Stimulated activated memory B cell treated with anti-CD40 and anti-IgM and Interleukin-4, amounts not matched to agents 10 μg/mL and 1 μg/mL and 100 μg/mL, for 72 hours (primary cell): ENCODE measurements around the gene PLPP3.

Experiments
- ATAC-seq: fragments of 150-1000 bp; cut with Tn5 transposase; 2 replicates; pipeline ENCODE4 v1.10.0; 2021
- H3K27ac Mint-ChIP-seq: one replicate; pipeline ENCODE4 v1.8.0; 2022; ENCODE audit warnings: mild to moderate bottlenecking, mixed read lengths
- H3K27me3 Mint-ChIP-seq: one replicate; pipeline ENCODE4 v1.8.0; 2022; ENCODE audit warnings: mixed read lengths
- H3K36me3 Mint-ChIP-seq: one replicate; pipeline ENCODE4 v1.8.0; 2022; ENCODE audit warnings: mixed read lengths
- H3K4me1 Mint-ChIP-seq: one replicate; pipeline ENCODE4 v1.8.0; 2022; ENCODE audit warnings: mixed read lengths
- H3K4me3 Mint-ChIP-seq: one replicate; pipeline ENCODE4 v1.8.0; 2022; ENCODE audit warnings: mild to moderate bottlenecking, moderate library complexity, mixed read lengths
- H3K9me3 Mint-ChIP-seq: one replicate; pipeline ENCODE4 v1.8.0; 2022; ENCODE audit warnings: mixed read lengths

PLPP3 gene

DNA sequence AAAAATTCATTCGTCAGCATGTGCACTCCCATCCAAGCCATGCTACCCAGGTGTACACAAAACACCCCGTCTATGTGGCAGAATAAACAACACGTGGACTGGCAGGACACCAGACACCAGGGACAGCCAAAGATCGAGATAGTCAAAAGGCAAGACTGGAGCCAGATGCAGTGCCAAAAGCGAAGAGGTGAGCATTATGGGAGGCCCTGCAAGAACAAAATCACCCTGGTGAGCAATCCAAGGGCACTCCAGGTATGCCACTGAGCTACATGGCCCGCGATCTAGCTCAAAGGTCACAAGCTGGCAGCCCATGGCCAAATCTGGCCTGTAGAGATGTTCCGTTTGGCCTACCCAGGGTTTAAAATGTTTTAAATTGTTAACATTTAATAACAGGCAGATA, 33.7 kb downstream of the PLPP3 start:
- H3K27me3 Mint-ChIP-seq: no peaks in the 10 kb centered on the region
- H3K27ac Mint-ChIP-seq: no peak overlapping the region
- no peaks in the 10 kb centered on the region for H3K9me3 Mint-ChIP-seq
- H3K36me3 Mint-ChIP-seq: no peaks in the 10 kb centered on the region
- no peak overlapping the region for H3K4me3 Mint-ChIP-seq
- no peak for ATAC-seq
- peaks cover 4% of the 10 kb centered on the region for H3K4me1 Mint-ChIP-seq

DNA sequence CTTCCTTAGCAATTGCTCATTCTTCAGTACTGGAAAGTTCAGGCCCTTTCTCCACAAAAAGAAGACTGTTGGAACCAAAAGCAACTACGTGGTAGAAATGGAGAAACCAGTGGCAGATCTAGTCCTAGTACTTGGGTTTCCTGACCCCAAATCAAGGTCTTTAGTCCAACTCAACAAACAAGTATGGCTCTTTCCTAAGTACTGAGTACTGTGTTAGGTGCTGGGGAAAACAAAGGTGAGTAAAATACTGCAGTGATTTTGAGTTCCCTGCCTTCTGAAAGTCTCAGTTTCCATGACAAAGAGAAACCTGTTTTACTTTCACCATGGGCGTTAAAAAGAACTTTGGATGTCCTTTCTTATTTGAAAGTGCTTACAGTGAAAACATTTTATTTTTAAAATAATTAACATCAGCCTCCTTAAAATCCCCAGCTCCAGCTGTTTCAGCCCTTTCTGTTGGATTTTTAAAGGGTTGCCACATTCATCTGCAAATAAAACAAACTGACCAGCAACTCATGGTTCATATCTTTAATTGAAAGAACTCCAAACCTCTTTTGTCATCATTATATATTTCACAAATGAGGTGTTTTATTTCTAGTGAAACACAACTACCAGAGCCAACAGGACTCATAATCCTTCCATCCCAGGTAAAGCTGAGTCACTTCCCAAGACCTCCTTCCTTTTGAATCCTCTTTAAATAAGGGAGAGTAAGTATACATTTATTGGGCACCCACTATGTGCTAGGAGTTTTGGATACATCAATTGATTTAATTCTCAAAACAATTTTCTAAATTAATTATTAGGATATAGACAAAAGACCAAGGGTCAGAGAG, 35.4 kb downstream of the PLPP3 start:
- Mint-ChIP-seq H3K4me1 (peaks cover 4% of the 10 kb centered on the region), H3K27ac (no peak overlapping the region), H3K4me3 (no peak overlapping the region), H3K9me3 (no peaks in the 10 kb centered on the region), H3K27me3 (no peaks in the 10 kb centered on the region), H3K36me3 (no peaks in the 10 kb centered on the region)
- ATAC-seq: no peak

DNA sequence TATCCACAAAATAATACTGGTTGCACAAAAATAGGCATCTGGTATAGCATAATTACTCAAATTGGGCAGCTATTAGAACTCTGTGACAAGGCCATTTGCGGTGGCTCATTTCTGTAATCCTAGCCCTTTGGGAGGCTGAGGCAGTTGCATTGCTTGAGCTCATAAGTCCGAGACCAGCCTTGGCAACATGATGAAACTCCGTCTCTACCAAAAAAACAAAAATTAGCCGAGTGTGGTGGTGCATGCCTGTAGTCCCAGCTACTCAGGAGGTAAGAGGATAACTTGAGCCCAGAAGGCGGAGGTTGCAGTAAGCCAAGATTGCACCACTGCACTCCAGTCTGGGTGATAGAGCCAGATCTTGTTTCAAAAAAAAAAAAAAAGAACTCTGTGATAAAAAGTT, 36.7 kb downstream of the PLPP3 start:
- H3K36me3 Mint-ChIP-seq: no peaks in the 10 kb centered on the region
- no peak overlapping the region for H3K4me3 Mint-ChIP-seq
- H3K27me3 Mint-ChIP-seq: no peaks in the 10 kb centered on the region
- H3K9me3 Mint-ChIP-seq: no peaks in the 10 kb centered on the region
- ATAC-seq: no peak
- H3K27ac Mint-ChIP-seq: no peak overlapping the region
- peaks cover 4% of the 10 kb centered on the region for H3K4me1 Mint-ChIP-seq

DNA sequence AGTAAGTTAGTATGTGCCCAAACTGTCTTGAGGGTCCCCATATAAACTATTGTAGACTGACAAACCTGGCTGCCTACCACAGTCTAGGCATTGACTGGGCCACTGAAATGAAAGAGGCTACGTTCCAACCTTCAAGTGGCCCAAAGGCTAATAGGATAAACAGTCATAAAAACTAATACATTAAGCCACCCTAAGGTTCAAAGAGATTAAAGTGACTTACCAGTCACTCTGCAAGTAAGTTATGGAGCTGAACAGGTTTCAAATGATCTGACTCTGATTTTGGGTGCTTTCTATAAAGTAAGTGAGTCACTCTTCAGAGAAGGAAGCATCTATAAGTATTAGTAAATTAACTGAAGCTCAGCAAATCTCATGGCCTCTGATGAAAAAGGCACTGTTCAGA, 38.0 kb downstream of the PLPP3 start:
- Mint-ChIP-seq H3K9me3 (no peaks in the 10 kb centered on the region), H3K36me3 (no peaks in the 10 kb centered on the region), H3K27ac (no peak overlapping the region), H3K4me1 (peaks cover 4% of the 10 kb centered on the region), H3K27me3 (no peaks in the 10 kb centered on the region), H3K4me3 (no peak overlapping the region)
- ATAC-seq: no peak

DNA sequence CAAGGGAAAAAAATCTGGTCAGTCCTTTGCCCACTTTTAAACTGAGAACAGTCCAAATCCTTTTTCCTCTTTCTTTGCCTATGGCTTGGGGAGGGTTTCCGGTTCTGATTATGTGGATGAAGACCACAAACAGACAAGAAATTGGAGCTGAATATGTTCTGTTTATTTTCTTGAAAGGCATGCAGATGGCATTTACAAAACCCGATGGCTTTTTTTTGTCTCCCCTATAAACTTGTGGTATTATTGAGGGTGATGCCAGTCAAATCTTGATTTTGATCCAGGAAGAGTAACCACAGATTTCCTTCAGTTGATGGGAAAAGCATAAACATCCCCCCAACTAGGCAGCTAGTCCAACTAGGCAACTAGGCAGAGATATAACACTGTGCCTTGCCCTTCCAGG, 38.9 kb downstream of the PLPP3 start:
- H3K27me3 Mint-ChIP-seq: no peaks in the 10 kb centered on the region
- H3K36me3 Mint-ChIP-seq: no peaks in the 10 kb centered on the region
- H3K4me3 Mint-ChIP-seq: no peak overlapping the region
- no peak for ATAC-seq
- H3K9me3 Mint-ChIP-seq: no peaks in the 10 kb centered on the region
- H3K4me1 Mint-ChIP-seq: peaks cover 4% of the 10 kb centered on the region
- no peak overlapping the region for H3K27ac Mint-ChIP-seq

DNA sequence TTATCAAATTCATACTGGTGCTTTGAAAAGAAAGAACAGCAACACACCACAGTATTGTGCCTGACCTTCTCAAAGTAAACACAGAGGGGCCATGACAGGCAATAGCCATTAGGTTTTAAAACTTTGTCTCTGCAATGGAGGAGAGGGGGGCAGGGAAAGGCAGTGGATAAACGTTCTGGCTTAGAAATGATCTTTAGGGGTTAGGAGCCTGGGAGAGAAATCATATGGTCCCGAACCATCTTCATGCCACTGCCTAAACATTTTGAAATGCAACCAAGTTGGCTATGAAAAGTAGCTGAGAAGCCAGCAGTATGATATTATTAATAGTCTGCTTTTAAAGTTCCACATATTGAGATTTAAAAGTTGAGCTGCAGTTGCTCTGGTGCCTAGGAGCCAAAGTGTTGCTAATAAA, 39.8 kb downstream of the PLPP3 start:
- Mint-ChIP-seq H3K27me3 (no peaks in the 10 kb centered on the region), H3K9me3 (no peaks in the 10 kb centered on the region), H3K27ac (no peak overlapping the region), H3K4me3 (no peak overlapping the region), H3K4me1 (no peaks in the 10 kb centered on the region), H3K36me3 (peaks cover 2% of the 10 kb centered on the region)
- ATAC-seq: no peak

DNA sequence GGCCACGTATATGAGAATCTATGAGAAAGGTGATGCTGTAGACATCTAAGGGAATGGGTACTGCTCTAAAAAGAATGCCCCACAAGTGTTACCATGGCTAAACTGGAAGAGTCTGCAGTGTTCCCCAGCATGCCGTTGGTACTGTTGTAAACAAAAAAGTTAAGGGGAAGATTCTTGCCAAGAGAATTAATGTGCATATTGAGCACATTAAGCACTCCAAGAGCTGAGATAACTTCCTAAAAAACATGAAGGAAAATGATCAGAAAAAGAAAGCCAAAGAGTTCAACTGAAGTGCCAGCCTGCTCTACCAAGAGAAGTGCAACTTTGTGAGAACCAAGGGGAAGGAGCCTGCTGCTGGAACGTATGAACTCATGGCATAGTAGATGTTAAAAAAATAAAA, 40.8 kb downstream of the PLPP3 start:
- Mint-ChIP-seq H3K9me3 (no peaks in the 10 kb centered on the region), H3K4me1 (no peaks in the 10 kb centered on the region), H3K36me3 (peaks cover 7% of the 10 kb centered on the region), H3K27ac (no peak overlapping the region), H3K4me3 (no peak overlapping the region), H3K27me3 (no peaks in the 10 kb centered on the region)
- ATAC-seq: no peak

DNA sequence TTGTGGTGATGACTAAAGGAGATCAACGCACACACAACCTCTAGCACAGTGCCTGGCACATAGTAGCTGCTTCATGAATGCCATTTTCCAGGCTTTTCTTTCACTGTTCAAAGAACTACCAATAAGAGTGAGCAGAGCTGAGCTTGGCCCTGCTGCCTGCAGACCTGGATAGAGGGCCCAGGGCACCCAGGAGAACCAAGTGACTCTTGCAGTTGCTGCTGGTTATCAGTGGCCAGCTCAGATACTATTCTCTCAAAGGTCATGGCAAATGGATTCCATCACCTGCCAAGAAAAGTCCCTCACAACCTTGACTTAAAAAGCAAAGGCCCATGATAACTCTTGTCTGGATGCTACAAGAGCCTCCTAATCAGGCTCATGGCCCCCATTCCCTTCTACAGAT, 41.7 kb downstream of the PLPP3 start:
- Mint-ChIP-seq H3K9me3 (no peaks in the 10 kb centered on the region), H3K27me3 (no peaks in the 10 kb centered on the region), H3K4me3 (no peak overlapping the region), H3K27ac (no peak overlapping the region), H3K36me3 (peaks cover 7% of the 10 kb centered on the region), H3K4me1 (no peaks in the 10 kb centered on the region)
- no peak for ATAC-seq

DNA sequence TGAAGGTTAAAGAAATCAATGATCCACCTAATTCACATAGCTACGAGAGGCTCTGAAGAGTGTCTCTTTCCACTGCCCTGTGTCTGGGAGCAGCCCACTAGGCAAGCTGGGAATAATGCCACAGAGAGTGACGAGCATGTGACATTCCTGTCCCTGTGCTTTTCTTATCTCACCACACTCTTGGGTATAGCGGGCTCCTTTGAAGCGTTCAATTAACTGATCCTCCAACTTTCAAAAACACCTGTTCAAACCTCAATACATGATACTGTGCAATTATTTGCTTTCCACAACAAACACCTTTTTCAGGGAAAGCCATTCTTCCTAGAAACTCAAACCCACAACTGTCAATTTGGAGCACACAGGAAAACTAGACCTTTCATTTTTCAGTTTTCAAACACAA, 43.4 kb downstream of the PLPP3 start:
- H3K9me3 Mint-ChIP-seq: no peaks in the 10 kb centered on the region
- H3K27ac Mint-ChIP-seq: no peak overlapping the region
- peaks cover 7% of the 10 kb centered on the region for H3K36me3 Mint-ChIP-seq
- no peak overlapping the region for H3K4me3 Mint-ChIP-seq
- ATAC-seq: no peak
- H3K4me1 Mint-ChIP-seq: no peaks in the 10 kb centered on the region
- no peaks in the 10 kb centered on the region for H3K27me3 Mint-ChIP-seq

DNA sequence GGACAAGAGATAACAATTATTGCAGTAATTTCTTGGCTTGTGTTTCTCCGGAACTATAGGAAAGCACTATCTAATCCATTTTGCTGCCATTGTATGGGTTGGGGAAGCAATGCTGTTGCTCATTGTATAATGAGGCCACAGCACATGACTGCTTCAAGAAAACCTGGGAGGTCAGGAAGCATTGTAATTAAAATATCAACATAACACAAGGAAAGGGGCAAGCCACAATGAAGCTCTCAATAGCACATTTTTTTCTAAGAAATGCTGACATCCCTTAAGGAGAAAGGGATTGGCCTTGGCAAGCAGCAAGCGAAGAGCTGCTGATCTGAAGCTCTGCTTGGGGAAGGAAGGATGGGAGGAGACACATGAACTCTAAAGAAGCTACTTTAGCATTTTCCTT, 44.0 kb downstream of the PLPP3 start:
- H3K9me3 Mint-ChIP-seq: no peaks in the 10 kb centered on the region
- no peak overlapping the region for H3K27ac Mint-ChIP-seq
- no peak overlapping the region for H3K4me3 Mint-ChIP-seq
- ATAC-seq: no peak
- peaks cover 7% of the 10 kb centered on the region for H3K36me3 Mint-ChIP-seq
- H3K4me1 Mint-ChIP-seq: no peaks in the 10 kb centered on the region
- no peaks in the 10 kb centered on the region for H3K27me3 Mint-ChIP-seq

DNA sequence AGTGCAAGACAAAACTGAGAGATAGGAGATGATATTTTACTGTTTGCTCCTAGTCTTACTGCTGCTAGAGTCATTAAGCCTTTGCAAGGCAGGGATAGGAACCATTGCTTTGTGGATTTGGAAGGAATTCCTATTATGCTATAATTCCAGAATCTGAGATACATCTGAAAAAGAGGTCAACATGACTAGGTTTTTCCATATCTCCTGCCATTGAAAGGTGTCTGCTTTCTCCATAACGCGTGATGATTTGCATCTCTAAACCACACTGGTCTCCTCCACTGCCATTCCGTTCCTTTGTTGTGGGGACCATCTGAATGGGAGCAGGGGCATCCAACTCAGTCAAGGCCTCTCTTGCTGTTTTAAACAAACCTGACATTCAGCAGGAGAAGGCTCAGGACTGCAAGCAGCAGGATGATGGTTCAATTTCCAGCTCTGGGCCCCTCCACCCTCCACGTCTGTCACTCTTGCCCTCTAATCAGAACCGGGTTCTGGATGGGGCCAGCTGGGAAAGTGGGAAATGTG, 45.2 kb downstream of the PLPP3 start:
- ATAC-seq: no peak
- Mint-ChIP-seq H3K9me3 (no peaks in the 10 kb centered on the region), H3K36me3 (peaks cover 7% of the 10 kb centered on the region), H3K4me1 (no peaks in the 10 kb centered on the region), H3K27me3 (no peaks in the 10 kb centered on the region), H3K27ac (no peak overlapping the region), H3K4me3 (no peak overlapping the region)

DNA sequence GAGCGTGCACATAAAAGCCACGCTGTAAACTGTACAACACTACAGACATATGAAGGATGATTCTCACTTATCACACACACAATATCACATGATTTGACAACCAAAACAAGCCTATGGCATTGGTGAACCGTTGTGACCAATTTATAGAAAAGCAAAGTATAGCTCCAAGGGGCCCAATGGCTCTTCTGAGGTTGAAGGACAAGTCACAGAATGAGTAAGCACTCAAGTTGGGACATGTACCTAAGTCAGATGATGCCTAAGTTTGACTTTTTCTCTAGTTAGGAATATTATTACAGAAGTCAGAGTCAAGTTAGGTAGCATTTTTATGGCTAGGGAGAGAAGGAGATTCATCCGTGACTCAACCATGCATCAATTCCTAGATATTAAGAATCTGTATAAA, 45.7 kb downstream of the PLPP3 start:
- Mint-ChIP-seq H3K4me3 (no peak overlapping the region), H3K27ac (no peak overlapping the region), H3K9me3 (no peaks in the 10 kb centered on the region), H3K36me3 (peaks cover 7% of the 10 kb centered on the region), H3K4me1 (no peaks in the 10 kb centered on the region), H3K27me3 (no peaks in the 10 kb centered on the region)
- ATAC-seq: no peak

DNA sequence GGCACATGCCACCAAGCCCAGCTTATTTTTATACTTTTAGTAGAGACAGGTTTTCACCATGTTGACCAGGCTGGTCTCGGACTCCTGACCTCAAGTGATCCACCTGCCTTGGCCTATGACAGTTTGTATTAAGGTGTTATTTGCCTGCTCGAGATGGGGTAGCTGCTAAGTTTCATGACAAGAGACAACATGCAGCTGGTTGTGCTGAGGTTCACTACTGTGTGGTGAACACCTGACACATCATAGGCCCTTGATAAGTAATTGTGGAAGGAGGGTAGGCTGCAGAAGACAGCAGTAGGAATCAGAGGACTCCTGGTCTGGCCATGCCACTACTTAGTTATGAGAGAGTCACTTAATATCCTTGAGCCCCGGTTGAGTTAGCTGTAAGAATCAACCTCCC, 46.2 kb downstream of the PLPP3 start:
- Mint-ChIP-seq H3K4me3 (no peak overlapping the region), H3K27me3 (no peaks in the 10 kb centered on the region), H3K9me3 (no peaks in the 10 kb centered on the region), H3K36me3 (peaks cover 7% of the 10 kb centered on the region), H3K4me1 (peaks cover under 1% of the 10 kb centered on the region), H3K27ac (no peak overlapping the region)
- no peak for ATAC-seq

DNA sequence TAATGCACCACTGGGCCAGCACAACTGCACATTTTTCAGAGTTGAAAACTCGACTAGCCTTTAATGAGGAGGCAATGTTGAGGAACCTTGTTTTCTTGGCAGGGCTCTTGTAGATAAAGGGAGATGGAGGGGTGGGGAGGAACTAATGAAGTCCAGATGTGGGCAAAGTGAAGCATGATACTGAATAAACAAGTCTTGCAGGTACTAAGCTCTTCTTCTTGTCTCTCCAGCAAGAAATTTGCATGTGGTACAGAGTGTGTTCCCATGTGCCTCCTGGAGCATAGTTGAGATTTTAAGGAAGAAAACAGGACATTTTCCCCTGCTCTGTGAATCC, 47.0 kb downstream of the PLPP3 start:
- ATAC-seq: no peak
- no peaks in the 10 kb centered on the region for H3K27me3 Mint-ChIP-seq

DNA sequence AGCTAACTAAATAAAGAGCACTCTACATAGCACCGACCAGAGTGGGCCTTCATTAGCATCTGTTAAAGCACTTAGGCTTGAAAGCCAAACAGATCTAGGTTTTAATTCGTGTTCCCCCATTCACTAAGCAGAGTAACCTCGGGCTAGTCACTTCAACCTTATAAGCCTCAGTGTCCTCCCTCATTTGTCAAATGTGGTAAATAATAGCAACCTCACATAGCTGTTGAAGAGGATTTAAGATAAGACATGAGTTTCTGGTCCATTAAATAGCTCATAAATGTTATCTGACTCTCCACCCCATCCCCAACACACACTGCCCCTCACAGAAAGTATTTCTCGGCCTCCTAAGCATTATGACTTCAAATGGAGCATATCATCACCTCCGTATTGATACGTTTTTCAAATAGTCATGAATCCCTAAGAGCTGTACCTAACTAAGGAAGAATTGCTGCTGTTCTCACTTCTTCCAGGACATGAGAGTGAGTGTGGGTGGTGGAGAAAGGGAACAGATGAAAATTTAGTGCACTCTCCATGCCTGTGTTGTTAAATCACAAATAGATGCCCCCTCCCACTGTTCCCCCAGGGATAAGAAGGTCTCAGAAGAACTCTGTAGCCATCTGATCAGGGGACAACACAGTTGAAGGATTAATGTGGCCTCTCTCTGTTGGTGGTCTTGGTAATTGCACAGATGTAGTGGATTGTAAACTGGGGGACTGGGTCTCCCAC, 47.6 kb downstream of the PLPP3 start:
- no peaks in the 10 kb centered on the region for H3K27me3 Mint-ChIP-seq
- no peaks in the 10 kb centered on the region for H3K9me3 Mint-ChIP-seq
- H3K36me3 Mint-ChIP-seq: peaks cover 7% of the 10 kb centered on the region
- no peak overlapping the region for H3K27ac Mint-ChIP-seq
- no peak overlapping the region for H3K4me3 Mint-ChIP-seq
- peaks cover 12% of the 10 kb centered on the region for H3K4me1 Mint-ChIP-seq
- no peak for ATAC-seq

More for the DNA sequence above, 47.0 kb downstream of the PLPP3 start:
- Mint-ChIP-seq H3K4me1 (peaks cover 7% of the 10 kb centered on the region), H3K4me3 (no peak overlapping the region), H3K27ac (no peak overlapping the region), H3K9me3 (no peaks in the 10 kb centered on the region), H3K36me3 (peaks cover 7% of the 10 kb centered on the region)

DNA sequence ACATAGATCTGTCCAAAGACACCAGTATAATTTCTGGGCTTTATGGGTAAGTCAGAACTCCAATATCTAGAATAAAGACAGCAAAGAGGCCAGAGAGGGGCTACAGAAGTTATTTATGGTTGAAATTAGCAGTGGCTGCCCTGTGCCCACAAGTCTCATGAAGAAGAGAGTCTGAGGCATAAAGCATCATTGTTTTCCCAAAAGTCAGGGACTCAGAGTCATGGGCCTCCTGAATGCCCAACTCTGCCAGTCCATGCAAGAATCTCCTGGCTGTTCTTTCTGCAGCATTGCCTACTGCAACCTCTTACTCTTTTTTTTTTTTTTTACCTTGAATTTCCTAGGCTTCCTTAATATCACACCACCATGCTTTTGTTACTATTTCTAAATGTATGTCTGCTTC, 49.6 kb downstream of the PLPP3 start:
- peaks cover 7% of the 10 kb centered on the region for H3K36me3 Mint-ChIP-seq
- no peak overlapping the region for H3K4me3 Mint-ChIP-seq
- H3K9me3 Mint-ChIP-seq: no peaks in the 10 kb centered on the region
- no peak overlapping the region for H3K27ac Mint-ChIP-seq
- peaks cover 32% of the 10 kb centered on the region for H3K4me1 Mint-ChIP-seq
- no peak for ATAC-seq
- H3K27me3 Mint-ChIP-seq: no peaks in the 10 kb centered on the region
